Nephron (organoid): ENCODE results near the gene RFTN2.

ENCODE experiments used
- H3K27ac Mint-ChIP-seq, 3 experiments: 2 replicates each; pipeline ENCODE4 v1.8.0; 2020; ENCODE audit warnings: mixed read lengths in 3 of 3, mild to moderate bottlenecking in 2 of 3, moderate library complexity in 1 of 3
- H3K27me3 Mint-ChIP-seq: 2 replicates; pipeline ENCODE4 v1.8.0; 2021; ENCODE audit warnings: low read depth, mild to moderate bottlenecking, moderate library complexity, mixed read lengths
- H3K36me3 Mint-ChIP-seq: 2 replicates; pipeline ENCODE4 v1.8.0; 2020; ENCODE audit warnings: low read depth, mixed read lengths
- H3K4me1 Mint-ChIP-seq: 2 replicates; pipeline ENCODE4 v1.8.0; 2020; ENCODE audit warnings: mixed read lengths
- H3K4me3 Mint-ChIP-seq, 3 experiments: 2 replicates each; pipeline ENCODE4 v1.8.0; 2020; ENCODE audit warnings: mild to moderate bottlenecking in 3 of 3, mixed read lengths in 3 of 3, moderate library complexity in 2 of 3
- H3K9me3 Mint-ChIP-seq: 2 replicates; pipeline ENCODE4 v1.8.0; 2020; ENCODE audit warnings: mixed read lengths
- TF ChIP-seq, protein P1 (sequence below), 3 experiments: fragments of 200-600 bp; sonication (generic); IDR thresholded peaks; one replicate each; pipeline ENCODE4 v1.5.0; 2021; ENCODE audit warnings: antibody characterized with exemption in 3 of 3; ENCODE audit not compliant: unreplicated experiment in 3 of 3

Gene RFTN2

DNA sequence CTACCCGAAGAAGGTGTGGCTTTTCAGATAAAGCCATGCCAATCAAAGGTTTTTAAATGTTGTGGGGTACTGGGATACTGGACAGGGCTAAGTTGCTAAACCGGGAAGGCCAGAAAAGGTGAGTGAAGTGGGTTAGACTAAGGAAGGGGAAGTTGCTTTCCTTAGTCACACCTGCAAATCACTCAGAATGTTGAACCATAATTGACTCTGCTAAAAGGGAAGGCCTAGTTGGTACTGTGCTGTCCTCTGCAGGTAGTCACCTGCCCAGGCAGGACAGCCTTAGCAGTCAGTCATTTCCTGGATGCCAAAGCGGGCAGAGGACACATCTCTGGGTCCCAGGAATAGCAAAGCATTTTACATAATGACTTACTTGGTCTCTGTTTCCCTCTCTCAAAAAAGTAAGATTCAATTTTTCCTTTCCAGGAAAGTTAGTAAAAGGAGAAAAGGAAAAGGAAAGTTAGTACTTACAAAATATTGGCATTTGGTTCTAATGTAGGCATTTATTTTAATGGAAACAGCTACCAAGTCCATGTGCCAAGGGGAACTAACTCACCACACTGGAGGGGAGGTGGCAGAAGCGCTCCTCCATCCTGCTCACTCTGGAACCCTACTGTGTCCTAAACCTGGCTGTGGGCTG is 60.3 kb downstream of the RFTN2 start:
- H3K4me3 Mint-ChIP-seq = no peak overlapping the region
- H3K36me3 Mint-ChIP-seq = peaks cover 68% of the 10 kb centered on the region
- TF ChIP-seq, protein P1, sequence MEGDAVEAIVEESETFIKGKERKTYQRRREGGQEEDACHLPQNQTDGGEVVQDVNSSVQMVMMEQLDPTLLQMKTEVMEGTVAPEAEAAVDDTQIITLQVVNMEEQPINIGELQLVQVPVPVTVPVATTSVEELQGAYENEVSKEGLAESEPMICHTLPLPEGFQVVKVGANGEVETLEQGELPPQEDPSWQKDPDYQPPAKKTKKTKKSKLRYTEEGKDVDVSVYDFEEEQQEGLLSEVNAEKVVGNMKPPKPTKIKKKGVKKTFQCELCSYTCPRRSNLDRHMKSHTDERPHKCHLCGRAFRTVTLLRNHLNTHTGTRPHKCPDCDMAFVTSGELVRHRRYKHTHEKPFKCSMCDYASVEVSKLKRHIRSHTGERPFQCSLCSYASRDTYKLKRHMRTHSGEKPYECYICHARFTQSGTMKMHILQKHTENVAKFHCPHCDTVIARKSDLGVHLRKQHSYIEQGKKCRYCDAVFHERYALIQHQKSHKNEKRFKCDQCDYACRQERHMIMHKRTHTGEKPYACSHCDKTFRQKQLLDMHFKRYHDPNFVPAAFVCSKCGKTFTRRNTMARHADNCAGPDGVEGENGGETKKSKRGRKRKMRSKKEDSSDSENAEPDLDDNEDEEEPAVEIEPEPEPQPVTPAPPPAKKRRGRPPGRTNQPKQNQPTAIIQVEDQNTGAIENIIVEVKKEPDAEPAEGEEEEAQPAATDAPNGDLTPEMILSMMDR (IDR thresholded peaks at IDR 0.05; ENCODE audit: unreplicated experiment in 3 of 3) = no peak
- H3K4me1 Mint-ChIP-seq = no peaks in the 10 kb centered on the region
- peaks cover 9% of the 10 kb centered on the region for H3K9me3 Mint-ChIP-seq
- no peaks in the 10 kb centered on the region for H3K27me3 Mint-ChIP-seq
- no peak overlapping the region for H3K27ac Mint-ChIP-seq

DNA sequence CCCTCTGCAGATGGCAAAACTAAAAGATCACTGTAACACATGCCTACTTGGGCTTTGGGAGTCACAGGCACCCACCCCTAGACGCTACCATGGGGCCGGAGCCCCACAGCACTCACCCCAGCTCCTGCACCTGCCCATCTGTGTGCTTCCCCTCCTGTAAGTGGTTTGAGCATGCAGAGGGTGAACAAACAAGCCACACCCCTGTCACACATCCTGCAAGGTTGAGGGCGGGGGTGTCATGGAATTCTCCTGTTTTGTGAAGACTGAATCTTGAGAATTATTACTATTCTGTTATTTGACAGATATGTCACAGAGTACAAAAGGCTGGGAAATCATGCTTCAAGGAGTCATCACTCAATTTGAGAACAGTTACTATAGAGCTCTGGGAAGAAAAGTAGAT is 60.9 kb downstream of the RFTN2 start:
- Mint-ChIP-seq H3K27me3 (no peaks in the 10 kb centered on the region), H3K9me3 (peaks cover 10% of the 10 kb centered on the region), H3K4me3 (no peak overlapping the region), H3K4me1 (no peaks in the 10 kb centered on the region), H3K36me3 (peaks cover 71% of the 10 kb centered on the region), H3K27ac (no peak overlapping the region)
- TF ChIP-seq, protein P1 (IDR thresholded peaks at IDR 0.05; ENCODE audit: unreplicated experiment in 3 of 3) = no peak

DNA sequence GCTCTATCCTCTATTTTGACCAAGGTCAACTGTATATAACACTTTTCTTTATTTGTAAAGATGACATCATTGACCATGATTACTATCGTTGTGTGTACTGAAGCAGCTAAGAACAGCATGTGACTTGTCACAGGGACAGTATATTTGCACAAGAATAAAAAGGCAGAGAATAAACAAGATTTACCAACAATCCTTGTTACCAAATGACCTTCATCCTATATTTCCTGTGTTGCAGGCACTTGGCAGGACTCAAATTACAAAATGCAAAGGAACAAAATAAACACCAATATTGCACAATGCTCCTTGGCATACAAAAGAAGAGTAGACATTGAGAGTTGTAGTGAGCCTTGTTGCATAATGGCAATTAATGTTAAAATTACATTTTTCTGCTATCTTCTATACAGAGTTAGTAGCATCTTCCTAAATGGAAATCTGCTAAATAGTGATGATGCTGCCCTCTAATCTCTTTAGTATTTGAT is 61.8 kb downstream of the RFTN2 start:
- Mint-ChIP-seq H3K4me3 (no peak overlapping the region), H3K36me3 (peaks cover 81% of the 10 kb centered on the region), H3K4me1 (no peaks in the 10 kb centered on the region), H3K27ac (no peak overlapping the region), H3K27me3 (no peaks in the 10 kb centered on the region), H3K9me3 (peaks cover 13% of the 10 kb centered on the region)
- TF ChIP-seq, protein P1 (IDR thresholded peaks at IDR 0.05; ENCODE audit: unreplicated experiment in 3 of 3) = no peak

DNA sequence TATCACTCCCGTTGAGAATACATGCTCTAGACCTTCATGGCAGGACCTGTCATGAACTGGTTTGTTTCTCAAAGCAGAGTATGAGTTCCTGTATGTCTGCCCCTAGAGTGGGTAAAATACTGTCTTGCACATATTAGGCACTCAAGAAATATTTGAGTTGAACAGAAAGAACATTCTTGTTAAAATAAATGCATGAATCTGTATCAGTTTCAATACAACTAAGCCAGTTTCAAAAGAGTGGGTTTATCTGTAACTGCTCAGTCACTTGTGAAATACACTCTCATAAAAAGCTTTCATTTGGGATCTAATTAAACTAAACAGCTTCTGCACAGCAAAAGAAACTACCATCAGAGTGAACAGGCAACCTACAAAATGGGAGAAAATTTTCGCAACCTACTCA is 69.2 kb downstream of the RFTN2 start:
- no peaks in the 10 kb centered on the region for H3K27me3 Mint-ChIP-seq
- peaks cover 15% of the 10 kb centered on the region for H3K9me3 Mint-ChIP-seq
- TF ChIP-seq, protein P1 (IDR thresholded peaks at IDR 0.05; ENCODE audit: unreplicated experiment in 3 of 3) = no peak
- peaks cover 72% of the 10 kb centered on the region for H3K36me3 Mint-ChIP-seq
- no peaks in the 10 kb centered on the region for H3K4me1 Mint-ChIP-seq
- H3K4me3 Mint-ChIP-seq = no peak overlapping the region
- H3K27ac Mint-ChIP-seq = no peak overlapping the region

DNA sequence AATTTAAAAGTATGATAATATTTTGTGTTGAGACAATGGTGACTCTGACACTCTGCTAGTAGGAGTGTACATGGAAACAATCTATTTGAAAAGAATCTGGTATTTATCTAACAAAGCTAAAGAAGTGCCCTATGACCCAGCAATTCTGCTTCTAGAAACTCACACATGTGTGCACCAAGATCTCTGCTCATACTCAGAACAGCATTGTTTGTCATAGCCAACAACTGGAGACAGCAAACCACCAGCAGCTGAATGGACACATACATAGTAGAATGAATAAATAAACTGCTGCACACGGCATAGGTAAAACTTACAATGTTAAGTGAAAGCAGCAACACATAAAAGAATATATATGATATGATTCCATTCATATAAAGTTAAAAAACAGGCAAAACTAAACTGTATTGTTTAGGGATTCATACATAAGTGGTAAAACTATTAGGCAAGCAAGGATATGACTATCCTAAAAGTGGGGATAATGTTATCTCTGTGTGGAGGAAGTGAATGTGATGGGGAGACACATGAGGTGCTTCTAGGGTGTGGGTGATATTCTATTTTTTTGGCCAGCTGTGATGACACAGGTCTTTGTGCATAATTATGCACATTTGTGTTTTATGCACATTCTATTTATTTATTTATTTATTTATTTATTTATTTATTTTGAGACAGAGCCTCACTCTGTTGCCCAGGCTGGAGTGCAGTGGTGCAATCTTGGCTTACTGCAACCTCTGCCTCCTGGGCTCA is 71.1 kb downstream of the RFTN2 start:
- H3K4me3 Mint-ChIP-seq = no peak overlapping the region
- H3K27me3 Mint-ChIP-seq = no peaks in the 10 kb centered on the region
- H3K4me1 Mint-ChIP-seq = no peaks in the 10 kb centered on the region
- H3K36me3 Mint-ChIP-seq = peaks cover 63% of the 10 kb centered on the region
- TF ChIP-seq, protein P1 (IDR thresholded peaks at IDR 0.05; ENCODE audit: unreplicated experiment in 3 of 3) = no peak
- H3K27ac Mint-ChIP-seq = no peak overlapping the region
- peaks cover 8% of the 10 kb centered on the region for H3K9me3 Mint-ChIP-seq
